Keratinocyte (primary cell): ENCODE results near the gene ANGPTL1.

ENCODE experiments used
- EZH2 ChIP-seq: IDR thresholded peaks from one replicate; pipeline ENCODE4 v1.6.1; 2012; ENCODE audit warnings: inconsistent platforms, mild to moderate bottlenecking, low read length, moderate library complexity
- TF ChIP-seq, protein P1 (sequence below), 3 experiments: IDR thresholded peaks in 1 of 3; conservative IDR thresholded peaks in 1 of 3; optimal IDR thresholded peaks in 1 of 3; 2 replicates in 2 of 3; 3 replicates in 1 of 3; pipeline versions ENCODE3 to v1.5.1; 2011; ENCODE audit warnings: low read length in 3 of 3, mild to moderate bottlenecking in 3 of 3, moderate library complexity in 2 of 3, control low read depth in 1 of 3, inconsistent platforms in 1 of 3; ENCODE audit not compliant: insufficient read depth in 2 of 3; ENCODE audit errors: extremely low read depth in 1 of 3

DNA sequence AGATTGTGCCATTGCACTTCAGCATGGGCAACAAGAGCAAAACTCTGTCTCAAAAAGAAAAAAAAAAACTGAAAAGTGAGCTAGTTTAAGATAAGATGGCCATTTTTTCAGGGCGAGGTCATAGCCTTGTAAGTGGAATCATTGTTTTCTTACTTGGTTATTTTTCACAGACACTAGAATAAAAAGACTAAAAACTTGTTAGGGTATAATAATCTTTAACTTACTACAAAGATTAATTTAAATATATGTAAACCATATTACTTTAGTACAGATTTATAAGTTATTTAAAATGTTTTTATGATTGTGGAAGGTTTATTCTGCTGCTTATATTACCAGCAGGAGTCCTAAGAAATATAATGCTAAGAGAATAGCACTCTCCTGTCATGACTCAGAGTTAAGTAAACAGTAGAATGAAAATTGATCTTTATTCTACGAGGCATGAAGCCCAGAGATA is 23.5 kb downstream of the ANGPTL1 start:
- TF ChIP-seq, protein P1, sequence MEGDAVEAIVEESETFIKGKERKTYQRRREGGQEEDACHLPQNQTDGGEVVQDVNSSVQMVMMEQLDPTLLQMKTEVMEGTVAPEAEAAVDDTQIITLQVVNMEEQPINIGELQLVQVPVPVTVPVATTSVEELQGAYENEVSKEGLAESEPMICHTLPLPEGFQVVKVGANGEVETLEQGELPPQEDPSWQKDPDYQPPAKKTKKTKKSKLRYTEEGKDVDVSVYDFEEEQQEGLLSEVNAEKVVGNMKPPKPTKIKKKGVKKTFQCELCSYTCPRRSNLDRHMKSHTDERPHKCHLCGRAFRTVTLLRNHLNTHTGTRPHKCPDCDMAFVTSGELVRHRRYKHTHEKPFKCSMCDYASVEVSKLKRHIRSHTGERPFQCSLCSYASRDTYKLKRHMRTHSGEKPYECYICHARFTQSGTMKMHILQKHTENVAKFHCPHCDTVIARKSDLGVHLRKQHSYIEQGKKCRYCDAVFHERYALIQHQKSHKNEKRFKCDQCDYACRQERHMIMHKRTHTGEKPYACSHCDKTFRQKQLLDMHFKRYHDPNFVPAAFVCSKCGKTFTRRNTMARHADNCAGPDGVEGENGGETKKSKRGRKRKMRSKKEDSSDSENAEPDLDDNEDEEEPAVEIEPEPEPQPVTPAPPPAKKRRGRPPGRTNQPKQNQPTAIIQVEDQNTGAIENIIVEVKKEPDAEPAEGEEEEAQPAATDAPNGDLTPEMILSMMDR (optimal IDR thresholded peaks at IDR 0.05 in 1 of 3, IDR thresholded peaks at IDR 0.05 in 1 of 3, conservative IDR thresholded peaks at IDR 0.05 in 1 of 3; ENCODE audit: extremely low read depth in 1 of 3, insufficient read depth in 2 of 3, low read length in 3 of 3) = no peak
- TF ChIP-seq EZH2 = no peak
